LNCAP (cell line): Measurements from ENCODE around the gene FMNL2.

Source experiments
- TF ChIP-seq, protein P1 (sequence below): fragments of 450-650 bp; IDR thresholded peaks from 2 replicates; pipeline ENCODE4 v1.5.1; 2017; ENCODE audit warnings: mild to moderate bottlenecking

FMNL2 gene

DNA sequence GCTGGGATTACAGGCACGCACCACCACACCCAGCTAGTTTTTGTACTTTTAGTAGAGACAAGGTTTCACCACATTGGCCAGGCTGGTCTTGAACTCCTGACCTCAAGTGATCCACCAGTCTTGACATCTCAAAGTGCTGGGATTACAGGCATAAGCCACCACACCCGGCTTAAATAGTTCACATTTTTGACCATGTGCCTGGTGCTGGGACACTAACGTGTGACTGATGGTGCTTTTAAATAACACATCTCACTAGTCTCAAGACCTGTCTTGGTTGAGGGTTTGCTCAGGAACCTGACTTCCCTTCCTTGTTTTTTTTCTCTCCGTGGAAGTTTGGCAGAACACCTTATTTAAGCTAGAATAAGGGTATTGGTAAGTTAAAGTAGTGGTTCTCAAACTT lies 8.5 kb downstream of the FMNL2 start:
- TF ChIP-seq, protein P1, sequence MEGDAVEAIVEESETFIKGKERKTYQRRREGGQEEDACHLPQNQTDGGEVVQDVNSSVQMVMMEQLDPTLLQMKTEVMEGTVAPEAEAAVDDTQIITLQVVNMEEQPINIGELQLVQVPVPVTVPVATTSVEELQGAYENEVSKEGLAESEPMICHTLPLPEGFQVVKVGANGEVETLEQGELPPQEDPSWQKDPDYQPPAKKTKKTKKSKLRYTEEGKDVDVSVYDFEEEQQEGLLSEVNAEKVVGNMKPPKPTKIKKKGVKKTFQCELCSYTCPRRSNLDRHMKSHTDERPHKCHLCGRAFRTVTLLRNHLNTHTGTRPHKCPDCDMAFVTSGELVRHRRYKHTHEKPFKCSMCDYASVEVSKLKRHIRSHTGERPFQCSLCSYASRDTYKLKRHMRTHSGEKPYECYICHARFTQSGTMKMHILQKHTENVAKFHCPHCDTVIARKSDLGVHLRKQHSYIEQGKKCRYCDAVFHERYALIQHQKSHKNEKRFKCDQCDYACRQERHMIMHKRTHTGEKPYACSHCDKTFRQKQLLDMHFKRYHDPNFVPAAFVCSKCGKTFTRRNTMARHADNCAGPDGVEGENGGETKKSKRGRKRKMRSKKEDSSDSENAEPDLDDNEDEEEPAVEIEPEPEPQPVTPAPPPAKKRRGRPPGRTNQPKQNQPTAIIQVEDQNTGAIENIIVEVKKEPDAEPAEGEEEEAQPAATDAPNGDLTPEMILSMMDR = no peak

DNA sequence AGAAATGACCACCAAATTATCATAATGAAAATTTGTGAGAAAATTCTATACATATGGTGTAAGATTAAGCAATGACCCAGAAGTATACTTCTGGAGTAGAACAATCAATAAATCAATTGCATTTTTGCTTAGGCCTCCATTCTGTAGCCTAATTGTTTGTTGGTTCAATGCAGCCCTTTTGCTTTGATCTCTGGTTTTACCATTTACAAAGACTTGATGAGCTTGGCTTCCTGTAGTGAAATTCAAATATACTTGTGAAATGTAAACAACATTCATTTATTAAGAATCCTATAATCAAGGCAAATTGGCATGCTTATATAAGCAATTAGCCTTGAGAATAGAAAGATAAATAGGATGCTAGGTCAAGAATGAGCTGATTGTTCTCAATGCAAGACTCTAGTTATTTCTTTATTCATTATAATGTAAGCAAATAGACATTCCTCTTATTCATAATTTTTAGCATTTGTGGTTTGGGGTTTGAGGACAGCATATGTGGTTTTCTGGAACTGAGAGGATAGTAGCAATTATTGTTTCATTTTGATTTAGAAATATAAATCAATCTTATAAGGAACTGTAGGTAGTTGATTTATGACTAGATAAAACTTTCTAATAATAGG lies 9.7 kb downstream of the FMNL2 start:
- TF ChIP-seq, protein P1 = no peak

DNA sequence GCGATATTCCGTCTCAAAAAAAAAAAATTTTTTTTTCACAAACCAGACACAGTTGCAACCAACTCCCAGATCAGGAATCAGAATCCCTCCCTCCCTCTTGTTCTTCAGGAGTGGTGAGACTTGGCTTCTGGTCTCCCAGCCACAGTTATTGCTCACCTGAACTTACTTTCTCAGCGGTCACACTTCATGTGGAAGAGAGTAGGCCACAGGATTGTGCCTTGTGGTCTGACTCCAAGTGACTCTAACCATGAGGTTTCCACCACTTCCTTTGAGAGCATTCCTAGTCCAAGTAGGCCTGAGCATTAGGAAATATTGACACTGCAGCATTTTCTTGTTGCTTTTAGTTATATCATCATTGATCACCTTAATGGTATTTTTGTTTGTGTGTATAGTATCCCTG lies 12.1 kb downstream of the FMNL2 start:
- TF ChIP-seq, protein P1 = no peak

DNA sequence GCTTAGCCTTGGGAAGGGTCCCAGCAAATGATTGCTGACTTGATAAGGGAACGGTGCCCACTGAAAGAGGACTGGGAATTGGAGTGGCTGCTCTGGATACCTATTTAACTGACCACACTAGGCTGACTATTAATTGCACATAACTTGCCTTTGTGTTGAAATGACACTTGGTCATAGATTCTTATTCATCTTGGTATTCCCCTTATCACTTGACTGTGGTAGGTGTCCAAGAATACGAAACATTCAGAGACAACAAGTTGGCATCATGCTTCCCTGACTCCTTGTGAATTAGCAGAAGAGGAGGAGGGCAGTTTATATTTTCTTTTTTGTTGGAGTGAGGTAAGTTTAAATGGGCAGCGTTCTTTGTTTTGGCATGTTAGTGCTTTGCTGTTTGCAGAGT lies 13.4 kb downstream of the FMNL2 start:
- TF ChIP-seq, protein P1 = no peak

DNA sequence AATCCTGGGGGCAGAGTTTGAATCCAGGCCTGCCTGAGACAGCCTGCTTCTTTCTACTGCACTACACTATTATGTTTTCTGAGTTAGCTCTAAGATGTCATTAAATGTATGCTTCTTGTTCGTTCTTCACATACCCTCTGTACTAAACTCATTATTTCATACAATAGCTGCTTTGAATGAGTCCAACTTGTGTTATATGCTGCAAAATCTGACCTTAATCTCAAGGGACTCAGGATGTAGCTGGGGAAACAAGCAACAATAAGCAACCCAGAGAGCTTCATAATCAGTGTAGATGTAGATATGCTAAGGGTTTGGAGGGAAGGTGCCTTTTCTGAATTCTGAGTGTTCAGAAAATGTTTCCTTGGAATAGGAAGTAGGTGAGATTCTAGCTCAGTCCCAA lies 14.4 kb downstream of the FMNL2 start:
- TF ChIP-seq, protein P1 = no peak

DNA sequence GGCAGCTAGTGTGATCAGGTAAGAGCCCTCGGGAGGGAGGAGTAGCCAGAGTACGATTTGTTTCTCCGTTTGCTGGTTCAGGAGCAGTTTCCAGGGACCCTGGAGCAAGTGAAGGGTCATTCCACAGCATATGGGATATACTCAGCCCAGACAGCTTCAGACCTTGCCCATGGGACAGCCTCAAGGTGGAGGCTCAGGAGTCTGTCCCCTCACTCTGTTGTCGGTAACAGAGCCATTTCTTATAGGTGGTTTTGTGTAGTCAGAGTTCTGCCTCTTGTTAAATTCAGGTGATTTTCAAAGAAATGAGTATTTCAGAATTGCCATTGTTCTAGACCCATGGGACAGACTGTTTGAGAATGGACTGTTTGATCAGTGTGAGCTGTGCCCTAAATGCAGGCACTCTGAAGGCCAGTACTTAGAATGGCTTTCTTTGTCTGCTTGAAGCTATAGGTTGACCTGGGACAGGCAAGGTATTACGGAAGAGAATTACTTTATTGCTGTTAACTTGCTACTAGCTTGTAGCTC lies 15.2 kb downstream of the FMNL2 start:
- TF ChIP-seq, protein P1 = no peak

DNA sequence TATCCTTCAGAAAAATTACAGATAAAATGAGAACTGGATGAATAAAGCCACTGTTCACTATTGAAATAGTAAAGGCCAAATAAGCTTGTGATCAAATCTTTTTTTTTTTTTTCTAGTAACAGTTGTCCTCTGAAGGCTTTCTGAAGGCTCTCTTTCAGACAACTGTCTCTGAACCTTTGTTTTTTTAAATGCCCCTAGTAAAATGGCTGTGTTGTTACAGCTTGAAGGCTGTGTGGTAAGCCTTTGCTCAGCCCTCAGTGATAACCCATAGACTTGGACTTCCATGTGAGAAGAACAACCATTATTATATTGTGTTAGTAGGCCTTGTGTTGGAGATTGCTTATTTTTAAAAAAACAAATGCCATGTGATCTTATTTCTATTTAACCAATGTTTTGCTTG lies 17.6 kb downstream of the FMNL2 start:
- TF ChIP-seq, protein P1 = no peak

DNA sequence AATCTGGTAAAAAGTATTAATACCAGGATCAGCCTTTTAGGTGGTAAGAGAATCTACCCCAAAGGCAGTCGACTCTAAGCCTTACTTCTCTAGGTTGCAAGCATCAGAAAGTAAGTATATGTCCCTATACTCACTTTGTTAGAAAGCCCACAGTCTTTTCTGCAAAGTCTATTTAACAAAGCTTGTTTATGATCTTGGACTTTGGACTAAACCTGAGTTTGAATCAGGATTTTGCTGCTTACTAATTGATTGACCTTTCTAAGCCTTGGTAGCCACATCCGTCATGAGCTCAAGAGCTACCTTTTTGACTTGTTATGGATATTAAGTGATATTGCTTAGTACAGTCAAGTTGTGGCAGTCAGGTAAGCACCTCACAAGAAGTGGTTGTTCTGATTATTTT lies 18.4 kb downstream of the FMNL2 start:
- TF ChIP-seq, protein P1 = no peak
